H1 (cell line): ENCODE data around the gene ZBED1.

ENCODE experiments used
- BCL11A ChIP-seq, 2 experiments: IDR thresholded peaks; one replicate each; pipeline ENCODE4 v1.6.1; 2011; ENCODE audit warnings: low read depth in 2 of 2, low read length in 2 of 2, mild to moderate bottlenecking in 2 of 2
- BRCA1 ChIP-seq: IDR thresholded peaks from 2 replicates; pipeline ENCODE4 v1.6.1; 2012; ENCODE audit warnings: low read depth, low read length, improper control_type of control experiment
- EGR1 ChIP-seq: IDR thresholded peaks from 2 replicates; pipeline ENCODE4 v1.6.1; 2011; ENCODE audit warnings: low read depth, low read length, borderline replicate concordance
- GABPA ChIP-seq: IDR thresholded peaks from 2 replicates; pipeline ENCODE4 v1.6.1; 2011; ENCODE audit warnings: mild to moderate bottlenecking, low read length, moderate library complexity, borderline replicate concordance; ENCODE audit not compliant: insufficient read depth
- POLR2A ChIP-seq, 2 experiments: IDR thresholded peaks; 1 replicate in 1 of 2; 2 replicates in 1 of 2; pipeline ENCODE4 v1.6.1; 2011; ENCODE audit warnings: low read depth in 2 of 2, low read length in 2 of 2, mild to moderate bottlenecking in 2 of 2; ENCODE audit errors: control extremely low read depth in 1 of 2
- POLR2AphosphoS5 ChIP-seq: IDR thresholded peaks from 2 replicates; pipeline ENCODE4 v1.6.1; 2011; ENCODE audit warnings: low read depth, low read length
- SP1 ChIP-seq: IDR thresholded peaks from 2 replicates; pipeline ENCODE4 v1.6.1; 2011; ENCODE audit warnings: low read depth, low read length
- SUZ12 ChIP-seq: fragments of 200-600 bp; sonication (generic); IDR thresholded peaks from 2 replicates; pipeline ENCODE4 v1.6.1; 2012; ENCODE audit warnings: mild to moderate bottlenecking, inconsistent platforms, low read length, moderate library complexity, mixed read lengths
- TBP ChIP-seq: IDR thresholded peaks from 2 replicates; pipeline ENCODE4 v1.6.1; 2011; ENCODE audit warnings: low read depth, low read length, improper control_type of control experiment
- TF ChIP-seq, protein P1 (sequence below), 3 experiments: IDR thresholded peaks; 1 replicate in 2 of 3; 2 replicates in 1 of 3; pipeline versions ENCODE4 v1.5.1 to v1.6.1; 2011; ENCODE audit warnings: low read length in 3 of 3, mild to moderate bottlenecking in 3 of 3, inconsistent platforms in 2 of 3, low read depth in 1 of 3, moderate library complexity in 1 of 3; ENCODE audit not compliant: insufficient read depth in 1 of 3; ENCODE audit errors: control extremely low read depth in 1 of 3

- TF ChIP-seq, protein P1, sequence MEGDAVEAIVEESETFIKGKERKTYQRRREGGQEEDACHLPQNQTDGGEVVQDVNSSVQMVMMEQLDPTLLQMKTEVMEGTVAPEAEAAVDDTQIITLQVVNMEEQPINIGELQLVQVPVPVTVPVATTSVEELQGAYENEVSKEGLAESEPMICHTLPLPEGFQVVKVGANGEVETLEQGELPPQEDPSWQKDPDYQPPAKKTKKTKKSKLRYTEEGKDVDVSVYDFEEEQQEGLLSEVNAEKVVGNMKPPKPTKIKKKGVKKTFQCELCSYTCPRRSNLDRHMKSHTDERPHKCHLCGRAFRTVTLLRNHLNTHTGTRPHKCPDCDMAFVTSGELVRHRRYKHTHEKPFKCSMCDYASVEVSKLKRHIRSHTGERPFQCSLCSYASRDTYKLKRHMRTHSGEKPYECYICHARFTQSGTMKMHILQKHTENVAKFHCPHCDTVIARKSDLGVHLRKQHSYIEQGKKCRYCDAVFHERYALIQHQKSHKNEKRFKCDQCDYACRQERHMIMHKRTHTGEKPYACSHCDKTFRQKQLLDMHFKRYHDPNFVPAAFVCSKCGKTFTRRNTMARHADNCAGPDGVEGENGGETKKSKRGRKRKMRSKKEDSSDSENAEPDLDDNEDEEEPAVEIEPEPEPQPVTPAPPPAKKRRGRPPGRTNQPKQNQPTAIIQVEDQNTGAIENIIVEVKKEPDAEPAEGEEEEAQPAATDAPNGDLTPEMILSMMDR (IDR thresholded peaks at IDR 0.05; ENCODE audit: control extremely low read depth in 1 of 3, insufficient read depth in 1 of 3, low read depth in 1 of 3, low read length in 3 of 3) = no peak
- TF ChIP-seq GABPA (no peak), TBP (no peak), BRCA1 (no peak), POLR2AphosphoS5 (no peak), SUZ12 (no peak), EGR1 (no peak), POLR2A (IDR thresholded peaks at IDR 0.05; ENCODE audit: control extremely low read depth in 1 of 2, low read depth in 2 of 2, low read length in 2 of 2) (no peak), BCL11A (IDR thresholded peaks at IDR 0.05; ENCODE audit: low read depth in 2 of 2, low read length in 2 of 2) (no peak), SP1 (no peak)
Observed at GRCh38 chrX:2538031-2538757, 37.4 kb upstream of the ZBED1 start.
